Esophagus squamous epithelium (tissue), 5 donors: ENCODE measurements around the gene MYD88. TPM values are rescaled to one million over a fixed set of nuclear protein-coding genes. Genes with fewer than 3 reads are reported as not detected.
A peak's percentile ranks its signal among the peaks of the same experiment; 100 is the strongest.

ENCODE experiments used
- DNase-seq: peaks from one replicate; lab custom pipeline; 2025; lab: John Stamatoyannopoulos, UW
- H3K27ac ChIP-seq, 4 donors: fragments of 200-600 bp; sonication (generic); one replicate each; pipeline ENCODE4 v1.5.1; 2016 to 2019; ENCODE audit warnings: mild to moderate bottlenecking in 1 of 4
- H3K27me3 ChIP-seq, 4 donors: fragments of 200-600 bp; sonication (generic); 1 replicate in 3 of 4; 2 replicates in 1 of 4; pipeline versions ENCODE4 v1.5.1 to v1.6.0; 2017 to 2021; ENCODE audit warnings: antibody characterized with exemption in 1 of 4
- H3K36me3 ChIP-seq, 3 donors: fragments of 200-600 bp; sonication (generic); one replicate each; pipeline ENCODE4 v1.5.1; 2016 to 2019
- H3K4me1 ChIP-seq, 3 donors: fragments of 200-600 bp; sonication (generic); one replicate each; pipeline ENCODE4 v1.5.1; 2017 to 2019
- H3K4me3 ChIP-seq, 4 donors: fragments of 200-600 bp; sonication (generic); 1 replicate in 3 of 4; 2 replicates in 1 of 4; pipeline ENCODE4 v1.5.1; 2016 to 2019; ENCODE audit warnings: mild to moderate bottlenecking in 2 of 4, moderate library complexity in 1 of 4
- H3K9me3 ChIP-seq, 3 donors: fragments of 200-600 bp; sonication (generic); one replicate each; pipeline ENCODE4 v1.5.1; 2016 to 2019
- POLR2A ChIP-seq, 4 donors: fragments of 450-650 bp; IDR thresholded peaks; one replicate each; pipeline ENCODE4 v1.6.1; 2017; ENCODE audit warnings: antibody characterized with exemption in 4 of 4, mild to moderate bottlenecking in 4 of 4, moderate library complexity in 3 of 4
- WGBS, 2 donors: methylation state at CpG; one replicate each; pipeline ENCODE4 v1.1.5; 2018; 5-methylcytosine and 5-hydroxymethylcytosine counted together
- intact Hi-C: fragments of 100-400 bp; cut with DNase I; formaldehyde crosslinking; loops from one replicate; pipeline ENCODE4 v1.15.0; 2022
- total RNA-seq, 4 donors: library from RNA; depleted of rRNA; stranded (reverse); fragments of >200 nt; gene quantifications; one replicate each; pipeline ENCODE4 v1.1.0, GENCODE V29; 2016
- TF ChIP-seq, protein P1 (sequence below), 6 experiments: fragments of 450-650 bp in 4 of 6; fragments of 200-600 bp in 2 of 6; sonication (generic) in 2 of 6; IDR thresholded peaks; one replicate each; pipeline ENCODE4 v1.5.1; 2016 to 2019; ENCODE audit warnings: antibody characterized with exemption in 6 of 6, mild to moderate bottlenecking in 4 of 6, moderate library complexity in 4 of 6
- donor health status: DM: yes; HTN: yes; CAD: no.

Gene MYD88
- 10 to 100 TPM; 42.5 to 77.1 (median 60.2) TPM for total RNA-seq

DNA sequence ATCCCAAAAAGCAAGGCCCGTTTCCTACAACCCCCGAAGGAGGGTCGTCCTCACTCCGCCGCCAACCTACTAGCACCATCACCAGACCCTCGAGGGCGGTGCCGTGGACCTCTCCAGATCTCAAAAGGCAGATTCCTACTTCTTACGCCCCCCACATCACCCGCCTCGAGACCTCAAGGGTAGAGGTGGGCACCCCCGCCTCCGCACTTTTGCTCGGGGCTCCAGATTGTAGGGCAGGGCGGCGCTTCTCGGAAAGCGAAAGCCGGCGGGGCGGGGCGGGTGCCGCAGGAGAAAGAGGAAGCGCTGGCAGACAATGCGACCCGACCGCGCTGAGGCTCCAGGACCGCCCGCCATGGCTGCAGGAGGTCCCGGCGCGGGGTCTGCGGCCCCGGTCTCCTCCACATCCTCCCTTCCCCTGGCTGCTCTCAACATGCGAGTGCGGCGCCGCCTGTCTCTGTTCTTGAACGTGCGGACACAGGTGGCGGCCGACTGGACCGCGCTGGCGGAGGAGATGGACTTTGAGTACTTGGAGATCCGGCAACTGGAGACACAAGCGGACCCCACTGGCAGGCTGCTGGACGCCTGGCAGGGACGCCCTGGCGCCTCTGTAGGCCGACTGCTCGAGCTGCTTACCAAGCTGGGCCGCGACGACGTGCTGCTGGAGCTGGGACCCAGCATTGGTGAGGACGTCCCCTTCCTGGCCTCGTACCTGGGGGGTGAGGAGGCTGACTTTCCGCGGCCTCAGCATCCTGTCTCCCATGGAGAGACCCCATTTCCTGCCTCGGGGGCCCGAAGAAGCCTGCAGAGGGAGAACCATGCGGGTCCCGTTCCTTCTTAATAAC is at the start of gene MYD88:
TSS of gene MYD88 (plus strand) at position 313 of the 842 bp plus-strand sequence. CDS start at position 353, 40 bp downstream.
- DNase-seq, result peak; percentile 59
- Histone ChIP-seq H3K36me3 (peaks cover 0 to 45% (median 0%) of the 10 kb centered on the region in 3 donors), H3K27ac (peak within 1 kb of the TSS; percentile 90 to 98 (median 94)), H3K4me3 (peak within 1 kb of the TSS; percentile 64 to 99 (median 90)), H3K9me3 (no peaks in the 10 kb centered on the region), H3K4me1 (peaks cover 33 to 67% (median 42%) of the 10 kb centered on the region in 3 donors), H3K27me3 (no peaks in the 10 kb centered on the region)
- TF ChIP-seq, protein P1, sequence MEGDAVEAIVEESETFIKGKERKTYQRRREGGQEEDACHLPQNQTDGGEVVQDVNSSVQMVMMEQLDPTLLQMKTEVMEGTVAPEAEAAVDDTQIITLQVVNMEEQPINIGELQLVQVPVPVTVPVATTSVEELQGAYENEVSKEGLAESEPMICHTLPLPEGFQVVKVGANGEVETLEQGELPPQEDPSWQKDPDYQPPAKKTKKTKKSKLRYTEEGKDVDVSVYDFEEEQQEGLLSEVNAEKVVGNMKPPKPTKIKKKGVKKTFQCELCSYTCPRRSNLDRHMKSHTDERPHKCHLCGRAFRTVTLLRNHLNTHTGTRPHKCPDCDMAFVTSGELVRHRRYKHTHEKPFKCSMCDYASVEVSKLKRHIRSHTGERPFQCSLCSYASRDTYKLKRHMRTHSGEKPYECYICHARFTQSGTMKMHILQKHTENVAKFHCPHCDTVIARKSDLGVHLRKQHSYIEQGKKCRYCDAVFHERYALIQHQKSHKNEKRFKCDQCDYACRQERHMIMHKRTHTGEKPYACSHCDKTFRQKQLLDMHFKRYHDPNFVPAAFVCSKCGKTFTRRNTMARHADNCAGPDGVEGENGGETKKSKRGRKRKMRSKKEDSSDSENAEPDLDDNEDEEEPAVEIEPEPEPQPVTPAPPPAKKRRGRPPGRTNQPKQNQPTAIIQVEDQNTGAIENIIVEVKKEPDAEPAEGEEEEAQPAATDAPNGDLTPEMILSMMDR (IDR thresholded peaks at IDR 0.05), result no peak
- TF ChIP-seq POLR2A (IDR thresholded peaks at IDR 0.05), result peak in 2 of 4 donors; percentile 44 to 85
- WGBS, 2 donors, result 0% methylated on average over 5 to 9 of the region's 65 CpGs
- intact Hi-C loops, result loop anchor here (10.0 kb wide), 1 partner anchor 104 kb away; the partner anchor contains the start of gene DLEC1

DNA sequence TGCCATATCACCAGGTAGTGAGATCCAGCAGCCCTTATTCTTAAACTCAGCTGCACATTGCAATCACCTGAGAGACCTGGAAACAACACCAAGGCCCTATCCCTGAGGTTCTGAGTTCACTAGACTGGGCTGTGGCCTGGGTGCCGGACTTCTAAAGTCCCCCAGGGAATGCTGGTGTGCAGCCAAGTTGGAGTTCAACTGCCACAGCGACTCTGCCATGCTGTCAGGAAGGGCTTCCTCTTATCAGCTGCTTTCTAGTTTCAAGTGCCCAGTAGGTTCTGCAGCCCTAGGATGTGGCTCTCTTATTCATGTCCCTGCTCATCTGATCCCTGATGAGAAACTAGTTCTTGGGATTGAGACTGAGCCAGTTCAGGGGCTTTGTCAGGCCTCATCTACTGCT is 49.3 kb upstream of the MYD88 start:
- Histone ChIP-seq H3K9me3 (peaks cover 0 to 17% (median 0%) of the 10 kb centered on the region in 3 donors), H3K27ac (no peak overlapping the region), H3K4me1 (no peaks in the 10 kb centered on the region), H3K27me3 (peaks cover 0 to 3% (median 0%) of the 10 kb centered on the region in 4 donors), H3K36me3 (no peaks in the 10 kb centered on the region), H3K4me3 (no peak overlapping the region)
- WGBS, 2 donors, result 83% methylated on average over 1 of the region's 2 CpGs; no CpG with 5 or more reads in 1 of the 2 donors
- DNase-seq, result no peak
- intact Hi-C loops, result no loop called here
- TF ChIP-seq POLR2A (IDR thresholded peaks at IDR 0.05), result no peak
- TF ChIP-seq, protein P1 (IDR thresholded peaks at IDR 0.05), result no peak

DNA sequence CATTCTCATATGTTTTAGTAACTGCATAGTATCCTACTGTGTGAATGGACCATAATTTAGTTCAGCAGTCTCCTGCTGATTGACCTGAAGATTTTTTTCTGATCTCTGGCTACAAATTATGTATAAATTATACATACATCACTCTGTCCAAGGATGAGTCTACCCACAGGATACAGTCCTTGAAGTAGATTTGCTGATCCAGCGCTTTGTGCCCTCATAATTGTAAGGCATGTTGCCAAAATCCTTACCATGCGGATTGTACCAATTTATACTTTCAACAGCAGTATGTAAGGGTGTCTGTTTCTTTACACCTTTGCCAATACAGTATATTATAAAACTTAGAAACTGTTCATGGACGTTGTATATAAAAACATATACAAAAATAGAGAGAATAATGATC is 48.0 kb upstream of the MYD88 start:
- H3K27ac ChIP-seq, result no peak overlapping the region
- no peaks in the 10 kb centered on the region for H3K4me1 ChIP-seq
- H3K4me3 ChIP-seq, result no peak overlapping the region
- H3K9me3 ChIP-seq, result peaks cover 0 to 5% (median 0%) of the 10 kb centered on the region in 3 donors
- intact Hi-C loops, result no loop called here
- H3K27me3 ChIP-seq, result peaks cover 0 to 5% (median 0%) of the 10 kb centered on the region in 4 donors
- DNase-seq, result no peak
- 73 to 85% methylated on average over 3 of the region's 3 CpGs for WGBS, 2 donors
- H3K36me3 ChIP-seq, result no peaks in the 10 kb centered on the region
- TF ChIP-seq, protein P1 (IDR thresholded peaks at IDR 0.05), result no peak
- TF ChIP-seq POLR2A (IDR thresholded peaks at IDR 0.05), result no peak

DNA sequence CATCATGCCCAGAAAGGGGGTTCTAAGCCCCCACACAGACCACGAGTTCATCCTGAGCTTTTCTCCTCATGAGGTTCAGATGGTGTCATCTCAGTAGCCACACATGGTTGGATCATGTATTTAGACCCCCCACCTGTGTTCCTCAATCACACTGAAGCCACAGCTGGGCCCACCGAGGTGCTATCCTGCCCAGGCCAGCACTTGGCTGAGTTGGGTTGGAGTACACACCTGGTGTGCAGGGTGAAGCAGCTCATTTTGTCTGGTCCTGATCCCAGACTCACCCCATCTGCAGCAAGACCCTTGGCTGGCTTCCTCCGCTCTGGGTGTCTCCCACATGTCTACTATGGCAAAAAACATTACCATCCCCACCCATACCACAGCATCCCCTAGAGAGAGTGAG is 43.5 kb upstream of the MYD88 start:
- Histone ChIP-seq H3K4me3 (no peak overlapping the region), H3K27ac (no peak overlapping the region), H3K9me3 (no peaks in the 10 kb centered on the region), H3K27me3 (peaks cover 0 to 10% (median 0%) of the 10 kb centered on the region in 4 donors), H3K36me3 (no peaks in the 10 kb centered on the region), H3K4me1 (no peaks in the 10 kb centered on the region)
- WGBS, 2 donors, result 73% methylated on average over 2 of the region's 3 CpGs; no CpG with 5 or more reads in 1 of the 2 donors
- no peak for TF ChIP-seq POLR2A (IDR thresholded peaks at IDR 0.05)
- TF ChIP-seq, protein P1 (IDR thresholded peaks at IDR 0.05), result no peak
- DNase-seq, result no peak
- intact Hi-C loops, result no loop called here
